HG03280 (cell line): ENCODE data around the gene IKBKG.
A peak's percentile ranks its signal among the peaks of the same experiment; 100 is the strongest.
"Not testable (repeated sequence)": the region's sequence is repeated elsewhere in the genome, so short reads cannot be mapped to it uniquely, and the experiment has no call there.

ENCODE experiments used
- ATAC-seq: cut with Tn5 transposase; IDR thresholded peaks from one replicate; pipeline ENCODE4 v1.9.1; 2021; ENCODE audit warnings: mild to moderate bottlenecking, moderate library complexity; ENCODE audit not compliant: unreplicated experiment

The IKBKG gene

GRCh38 chrX:154547245-154548027 is at the start of gene IKBKG:
IKBKG (plus strand) TSS chrX:154547620; CDS start chrX:154552003, 4,383 bp downstream.
- peak; percentile 81 for ATAC-seq

- not testable (repeated sequence) for ATAC-seq
These were observed 46.0 kb upstream of the IKBKG start for GRCh38 chrX:154501423-154501822.

- ATAC-seq: no peak
These were observed 45.3 kb upstream of the IKBKG start for GRCh38 chrX:154502098-154502497.

GRCh38 chrX:154502989-154503388 is 44.4 kb upstream of the IKBKG start:
- ATAC-seq: no peak

GRCh38 chrX:154505734-154506133 is 41.7 kb upstream of the IKBKG start:
- no peak for ATAC-seq

GRCh38 chrX:154506483-154507332 is 40.7 kb upstream of the IKBKG start:
- ATAC-seq: no peak

- ATAC-seq: no peak
These were observed 39.6 kb upstream of the IKBKG start for GRCh38 chrX:154507673-154508383.

- ATAC-seq: no peak
These were observed 39.1 kb upstream of the IKBKG start for GRCh38 chrX:154508384-154508745.

GRCh38 chrX:154509455-154509854 is 38.0 kb upstream of the IKBKG start:
- ATAC-seq: no peak

GRCh38 chrX:154511761-154512160 is 35.7 kb upstream of the IKBKG start:
- no peak for ATAC-seq

GRCh38 chrX:154512879-154513553 is 34.4 kb upstream of the IKBKG start:
- ATAC-seq: no peak

GRCh38 chrX:154513716-154514115 is 33.7 kb upstream of the IKBKG start:
- no peak for ATAC-seq

- no peak for ATAC-seq
These were observed 32.1 kb upstream of the IKBKG start for GRCh38 chrX:154515090-154515965.

- ATAC-seq: peak; percentile 93
These were observed 31.3 kb upstream of the IKBKG start, which contains the start of gene FAM3A for GRCh38 chrX:154515966-154516655. FAM3A (minus strand) TSS chrX:154516232; CDS start chrX:154515772, 460 bp downstream.

GRCh38 chrX:154516656-154517100 is 30.7 kb upstream of the IKBKG start:
- peak; percentile 7 for ATAC-seq

GRCh38 chrX:154517101-154517781 is 30.2 kb upstream of the IKBKG start:
- ATAC-seq: no peak

GRCh38 chrX:154519389-154519788 is 28.0 kb upstream of the IKBKG start:
- no peak for ATAC-seq
